Panc1 (cell line): ENCODE data around the gene CYP4V2. TPM values are rescaled to one million over a fixed set of nuclear protein-coding genes. Genes with fewer than 3 reads are reported as not detected.
A peak's percentile ranks its signal among the peaks of the same experiment; 100 is the strongest.

ENCODE experiments used
- ATAC-seq: fragments of 200-7000 bp; cut with Tn5 transposase; 2 replicates; pipeline ENCODE4 v1.9.1; 2020; ENCODE audit warnings: mild to moderate bottlenecking, moderate library complexity
- BruUV-seq: library from RNA; stranded (reverse); fragments of 400-500 nt; replicated peaks from 2 replicates; lab custom pipeline; 2021; lab: Mats Ljungman, UMichigan
- CTCF ChIA-PET: fragments of 300-600 bp; sonication (Branson Sonifier 250); formaldehyde crosslinking; loops from one replicate; lab custom pipeline; 2022; ENCODE audit warnings: antibody characterized with exemption; lab: Charles Lee
- POLR2A ChIA-PET: fragments of 300-600 bp; sonication (Branson Sonifier 250); formaldehyde crosslinking; loops from one replicate; lab custom pipeline; 2022; ENCODE audit warnings: antibody characterized with exemption; lab: Charles Lee
- DNase-seq: peaks from one replicate; pipeline ENCODE4 v3.0.0-alpha.2; 2010; ENCODE audit warnings: low read depth, low spot score
- H3K27ac ChIP-seq: 2 replicates; pipeline ENCODE4 v1.5.1; 2011; ENCODE audit warnings: mild to moderate bottlenecking, low read length, inconsistent platforms
- H3K27me3 ChIP-seq: fragments of 200-500 bp; sonication (Bioruptor generic); 2 replicates; pipeline ENCODE4 v1.6.0; 2014; ENCODE audit warnings: low read length, inconsistent platforms; ENCODE audit not compliant: control insufficient read depth, insufficient read depth
- H3K36me3 ChIP-seq: fragments of 200-500 bp; sonication (Bioruptor generic); 2 replicates; pipeline ENCODE4 v1.5.1; 2014; ENCODE audit warnings: inconsistent platforms, mild to moderate bottlenecking, low read length, moderate library complexity; ENCODE audit not compliant: control insufficient read depth, insufficient read depth
- H3K4me1 ChIP-seq: 2 replicates; pipeline ENCODE4 v1.5.1; 2011; ENCODE audit warnings: inconsistent platforms, mild to moderate bottlenecking, low read length, moderate library complexity; ENCODE audit not compliant: control insufficient read depth, insufficient read depth
- H3K4me3 ChIP-seq, 2 experiments: 2 replicates each; pipeline ENCODE4 v1.5.1; 2011 to 2012; ENCODE audit warnings: low read depth in 2 of 2, low read length in 2 of 2, mild to moderate bottlenecking in 2 of 2, inconsistent platforms in 1 of 2, moderate library complexity in 1 of 2
- H3K9me3 ChIP-seq: fragments of 200-500 bp; sonication (Bioruptor generic); 2 replicates; pipeline ENCODE4 v1.5.1; 2014; ENCODE audit warnings: low read depth, mild to moderate bottlenecking, inconsistent platforms, low read length, moderate library complexity; ENCODE audit not compliant: control insufficient read depth, insufficient read depth
- CTCF ChIP-seq: fragments of 450-650 bp; IDR thresholded peaks from 2 replicates; pipeline ENCODE4 v1.5.1; 2017; ENCODE audit warnings: mild to moderate bottlenecking
- POLR2AphosphoS5 ChIP-seq: IDR thresholded peaks from 2 replicates; pipeline ENCODE4 v1.6.1; 2012; ENCODE audit warnings: mild to moderate bottlenecking, low read depth, low read length, moderate library complexity
- REST ChIP-seq, 2 experiments: IDR thresholded peaks; 2 replicates each; pipeline ENCODE4 v1.6.1; 2011 to 2012; ENCODE audit warnings: low read depth in 2 of 2, control low read depth in 1 of 2, low read length in 1 of 2, mild to moderate bottlenecking in 1 of 2, moderate library complexity in 1 of 2; ENCODE audit not compliant: insufficient read depth in 1 of 2
- SIN3A ChIP-seq: IDR thresholded peaks from 2 replicates; pipeline ENCODE4 v1.6.1; 2012; ENCODE audit warnings: low read depth, mild to moderate bottlenecking, low read length, moderate library complexity, borderline replicate concordance; ENCODE audit not compliant: insufficient read depth
- TCF7L2 ChIP-seq: IDR thresholded peaks from 2 replicates; pipeline ENCODE4 v1.6.1; 2011; ENCODE audit warnings: mild to moderate bottlenecking, low read depth, low read length, inconsistent platforms
- in situ Hi-C: cut with HindIII; loops from 2 replicates; pipeline ENCODE4 v1.10.0; 2016; ENCODE audit warnings: low sequenced_read_pairs, low pct_unique_long_range_greater_than_20kb
- intact Hi-C: fragments of 100-400 bp; cut with micrococcal nuclease; formaldehyde crosslinking; loops from one replicate; pipeline ENCODE4 v1.10.0; 2022; ENCODE audit not compliant: unreplicated experiment
- total RNA-seq: library from RNA; stranded (reverse); gene quantifications from one replicate; pipeline ENCODE4 v1.2.1, GENCODE V29; 2021; ENCODE audit not compliant: unreplicated experiment

Gene CYP4V2
- total RNA-seq, 1 experiment from 2014 or later: 1.1 TPM

GRCh38 chr4:186201010-186201409 is 9.6 kb downstream of the CYP4V2 start:
- CTCF ChIA-PET: no interaction called here
- intact Hi-C loops: no loop called here
- no peak overlapping the region for H3K4me3 ChIP-seq

GRCh38 chr4:186201535-186202230 is 10.3 kb downstream of the CYP4V2 start:
- intact Hi-C loops: no loop called here
- Histone ChIP-seq H3K36me3 (no peaks in the 10 kb centered on the region), H3K27me3 (no peaks in the 10 kb centered on the region), H3K4me1 (no peaks in the 10 kb centered on the region), H3K4me3 (no peak overlapping the region), H3K27ac (no peak overlapping the region), H3K9me3 (no peaks in the 10 kb centered on the region)
- BruUV-seq: no TSS peak
- TF ChIP-seq CTCF: peak; percentile 89
- TF ChIP-seq REST (IDR thresholded peaks at IDR 0.05; ENCODE audit: insufficient read depth in 1 of 2, low read depth in 2 of 2, low read length in 1 of 2): no peak
- no peak for TF ChIP-seq POLR2AphosphoS5
- ChIA-PET POLR2A (no interaction called here), CTCF (no interaction called here)
- DNase-seq (peak; percentile 39), ATAC-seq (peak; percentile 93)
- in situ Hi-C loops: no loop called here

More at GRCh38 chr4:186201010-186201409, 9.6 kb downstream of the CYP4V2 start:
- in situ Hi-C loops: no loop called here
- Histone ChIP-seq H3K27ac (no peak overlapping the region), H3K36me3 (no peaks in the 10 kb centered on the region), H3K27me3 (no peaks in the 10 kb centered on the region), H3K4me1 (no peaks in the 10 kb centered on the region), H3K9me3 (no peaks in the 10 kb centered on the region)
- no peak for TF ChIP-seq TCF7L2
- no peak for TF ChIP-seq CTCF
- TF ChIP-seq SIN3A: no peak
- no peak for TF ChIP-seq REST (IDR thresholded peaks at IDR 0.05; ENCODE audit: insufficient read depth in 1 of 2, low read depth in 2 of 2, low read length in 1 of 2)
- no peak for TF ChIP-seq POLR2AphosphoS5
- BruUV-seq: no TSS peak
- no peak for DNase-seq
- POLR2A ChIA-PET: no interaction called here
- no peak for ATAC-seq
